Suppressor macrophage treated with lipopolysaccharide for 4 hours (primary cell): ENCODE data around the gene CDKL5.

Experiments used
- DNase-seq: peaks from one replicate; pipeline ENCODE4 v3.0.0-alpha.2; 2020

CDKL5 gene

DNA sequence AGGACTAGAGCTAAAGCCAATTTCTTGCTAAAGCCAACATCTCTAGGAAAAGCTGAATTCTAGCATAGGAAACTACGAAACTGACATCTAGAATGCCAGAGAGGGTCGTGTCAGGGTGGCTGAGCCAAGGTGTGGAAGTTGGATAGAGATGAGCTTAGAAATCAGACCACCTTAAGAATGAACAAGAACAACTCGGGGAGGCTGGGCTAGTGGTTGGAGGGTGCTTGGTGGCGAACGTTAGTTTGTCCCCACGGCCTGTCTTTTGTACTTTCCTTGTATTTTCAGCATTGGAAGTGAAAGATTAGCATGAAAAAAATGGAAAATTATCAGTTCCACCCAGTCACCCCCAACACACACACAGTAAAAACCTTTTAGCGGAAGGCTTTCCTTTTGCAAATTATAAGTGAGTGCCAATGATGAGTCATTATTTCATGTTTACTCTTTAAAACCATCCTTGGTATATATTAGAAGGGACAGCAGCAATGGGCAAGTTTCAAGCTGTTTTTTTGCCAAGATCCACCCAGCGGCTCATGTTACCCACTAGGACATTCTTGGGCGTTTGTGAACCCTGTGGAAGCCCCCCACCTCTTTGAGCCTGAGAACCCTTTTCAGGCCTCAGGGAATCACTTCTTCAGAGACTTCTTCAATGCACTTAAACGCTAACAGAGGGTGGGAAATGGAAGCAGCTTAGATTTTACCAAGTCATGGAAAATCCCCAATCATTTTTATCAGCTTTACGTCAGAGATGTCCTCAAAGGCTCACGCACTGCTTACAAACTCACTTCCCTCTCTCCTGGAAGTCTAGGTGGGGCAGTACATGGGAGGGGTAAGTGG, 277.2 kb downstream of the CDKL5 start:
- no peak for DNase-seq
